ENCODE measurements around the gene ANKRD53.

The ANKRD53 gene

GRCh38 chr2:70960833-70961647 lies 17.4 kb upstream of the ANKRD53 start:
- TF ChIP-seq CTCF (IDR thresholded peaks at IDR 0.05; ENCODE audit: extremely low read depth, insufficient read depth, missing control alignments): no peak
- in situ Hi-C loops (cut with MboI; ENCODE audit: low pct_unique_long_range_greater_than_20kb, low sequenced_read_pairs, unreplicated experiment): no loop called here
- no peak for DNase-seq (ENCODE audit: low spot score)

GRCh38 chr2:70961648-70961994 lies 16.8 kb upstream of the ANKRD53 start:
- TF ChIP-seq CTCF (IDR thresholded peaks at IDR 0.05; ENCODE audit: extremely low read depth, insufficient read depth, missing control alignments): no peak
- no peak for DNase-seq (ENCODE audit: low spot score)
- in situ Hi-C loops (cut with MboI; ENCODE audit: low pct_unique_long_range_greater_than_20kb, low sequenced_read_pairs, unreplicated experiment): no loop called here

- no peak for TF ChIP-seq CTCF (IDR thresholded peaks at IDR 0.05; ENCODE audit: extremely low read depth, insufficient read depth, missing control alignments)
These were observed 16.1 kb upstream of the ANKRD53 start for GRCh38 chr2:70962211-70962884.

GRCh38 chr2:70962885-70963878 lies 15.2 kb upstream of the ANKRD53 start:
- DNase-seq (ENCODE audit: low spot score): no peak
- no peak for TF ChIP-seq CTCF (IDR thresholded peaks at IDR 0.05; ENCODE audit: extremely low read depth, insufficient read depth, missing control alignments)
- in situ Hi-C loops (cut with MboI; ENCODE audit: low pct_unique_long_range_greater_than_20kb, low sequenced_read_pairs, unreplicated experiment): no loop called here

More at GRCh38 chr2:70962211-70962884, 16.1 kb upstream of the ANKRD53 start:
- in situ Hi-C loops (cut with MboI; ENCODE audit: low pct_unique_long_range_greater_than_20kb, low sequenced_read_pairs, unreplicated experiment): no loop called here
- DNase-seq (ENCODE audit: low spot score): no peak

- no peak for TF ChIP-seq CTCF (IDR thresholded peaks at IDR 0.05; ENCODE audit: extremely low read depth, insufficient read depth, missing control alignments)
- no peak for DNase-seq (ENCODE audit: low spot score)
- in situ Hi-C loops (cut with MboI; ENCODE audit: low pct_unique_long_range_greater_than_20kb, low sequenced_read_pairs, unreplicated experiment): no loop called here
These were observed 14.3 kb upstream of the ANKRD53 start for GRCh38 chr2:70964133-70964532.
